PC-9 (cell line): ENCODE results near the gene SYPL2. TPM values are rescaled to one million over a fixed set of nuclear protein-coding genes. Genes with fewer than 3 reads are reported as not detected.

Experiments used
- BruUV-seq: library from RNA; stranded (reverse); fragments of 400-500 nt; replicated peaks from 2 replicates; lab custom pipeline; 2021; lab: Mats Ljungman, UMichigan
- CTCF ChIA-PET: fragments of 300-600 bp; sonication (Branson Sonifier 250); formaldehyde crosslinking; loops from one replicate; lab custom pipeline; 2022; ENCODE audit warnings: antibody characterized with exemption; lab: Charles Lee
- POLR2A ChIA-PET: fragments of 300-600 bp; sonication (Branson Sonifier 250); formaldehyde crosslinking; loops from one replicate; lab custom pipeline; 2022; ENCODE audit warnings: antibody characterized with exemption; ENCODE audit not compliant: unreplicated experiment; lab: Charles Lee
- DNase-seq, 2 experiments: peaks; one replicate each; pipeline versions ENCODE4 v3.0.0 to v3.0.0-alpha.2; 2015 to 2022; ENCODE audit warnings: mixed read lengths in 1 of 2
- H2AFZ ChIP-seq: fragments of 200-600 bp; sonication (generic); 2 replicates; pipeline ENCODE4 v1.8.1; 2017; ENCODE audit warnings: antibody characterized with exemption
- H3F3A ChIP-seq: fragments of 200-600 bp; sonication (generic); 2 replicates; pipeline ENCODE4 v1.8.1; 2017; ENCODE audit warnings: antibody characterized with exemption, mild to moderate bottlenecking, low read depth; ENCODE audit not compliant: insufficient read depth
- H3K27ac ChIP-seq: fragments of 200-600 bp; sonication (generic); 2 replicates; pipeline ENCODE4 v1.6.1; 2016; ENCODE audit warnings: mixed run types
- H3K27me3 ChIP-seq: fragments of 200-600 bp; sonication (generic); 2 replicates; pipeline ENCODE4 v1.6.1; 2016; ENCODE audit warnings: low read depth, mixed run types; ENCODE audit not compliant: insufficient read depth
- H3K36me3 ChIP-seq: fragments of 200-600 bp; sonication (generic); 2 replicates; pipeline ENCODE4 v1.6.1; 2016; ENCODE audit warnings: low read depth, mixed run types
- H3K4me1 ChIP-seq: fragments of 200-600 bp; sonication (generic); replicated peaks from 2 replicates; pipeline ENCODE4 v1.6.1; 2016; ENCODE audit warnings: mixed run types; ENCODE audit not compliant: insufficient read depth
- H3K4me2 ChIP-seq: fragments of 200-600 bp; sonication (generic); 2 replicates; pipeline ENCODE4 v1.6.1; 2017; ENCODE audit warnings: mixed run types
- H3K4me3 ChIP-seq: fragments of 200-600 bp; sonication (generic); 2 replicates; pipeline ENCODE4 v1.6.1; 2016; ENCODE audit warnings: mixed run types
- H3K79me2 ChIP-seq: fragments of 200-600 bp; sonication (generic); 2 replicates; pipeline ENCODE4 v1.6.1; 2017; ENCODE audit warnings: low read depth, mixed run types
- H3K9me2 ChIP-seq: fragments of 200-600 bp; sonication (generic); 2 replicates; pipeline ENCODE4 v1.8.1; 2017; ENCODE audit warnings: mild to moderate bottlenecking; ENCODE audit not compliant: insufficient read depth
- H3K9me3 ChIP-seq: fragments of 200-600 bp; sonication (generic); 2 replicates; pipeline ENCODE4 v1.8.1; 2016; ENCODE audit warnings: low read depth; ENCODE audit not compliant: insufficient read depth
- H4K20me1 ChIP-seq: fragments of 200-600 bp; sonication (generic); 2 replicates; pipeline ENCODE4 v1.8.1; 2017; ENCODE audit not compliant: insufficient read depth
- EZH2 ChIP-seq: fragments of 200-600 bp; sonication (generic); IDR thresholded peaks from 2 replicates; pipeline ENCODE4 v1.8.0; 2017; ENCODE audit warnings: antibody characterized with exemption, low read depth
- intact Hi-C: fragments of 100-400 bp; cut with micrococcal nuclease; formaldehyde crosslinking; loops from one replicate; pipeline ENCODE4 v1.10.0; 2022; ENCODE audit not compliant: unreplicated experiment
- total RNA-seq: library from RNA; stranded (reverse); gene quantifications from 2 replicates; pipeline ENCODE4 v1.2.3, GENCODE V29; 2021
- TF ChIP-seq, protein P1 (sequence below): fragments of 200-600 bp; sonication (generic); conservative IDR thresholded peaks from 2 replicates; pipeline ENCODE4 v1.6.1; 2017; ENCODE audit warnings: mixed run types, antibody characterized with exemption, mild to moderate bottlenecking, moderate library complexity

The SYPL2 gene
- total RNA-seq, 1 experiment from 2014 or later, result 0.09 TPM

DNA sequence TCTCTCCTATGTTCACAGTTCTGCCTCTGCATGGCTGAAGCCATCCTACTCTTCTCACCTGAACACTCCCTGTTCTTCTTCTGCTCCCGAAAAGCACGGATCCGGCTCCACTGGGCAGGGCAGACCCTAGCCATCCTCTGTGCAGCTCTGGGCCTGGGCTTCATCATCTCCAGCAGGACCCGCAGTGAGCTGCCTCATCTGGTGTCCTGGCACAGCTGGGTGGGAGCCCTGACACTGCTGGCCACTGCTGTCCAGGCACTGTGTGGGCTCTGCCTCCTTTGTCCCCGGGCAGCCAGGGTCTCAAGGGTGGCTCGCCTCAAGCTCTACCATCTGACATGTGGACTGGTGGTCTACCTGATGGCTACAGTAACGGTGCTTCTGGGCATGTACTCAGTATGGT lies 29.4 kb downstream of the SYPL2 start:
- no peaks in the 10 kb centered on the region for H3K9me2 ChIP-seq
- TF ChIP-seq, protein P1, sequence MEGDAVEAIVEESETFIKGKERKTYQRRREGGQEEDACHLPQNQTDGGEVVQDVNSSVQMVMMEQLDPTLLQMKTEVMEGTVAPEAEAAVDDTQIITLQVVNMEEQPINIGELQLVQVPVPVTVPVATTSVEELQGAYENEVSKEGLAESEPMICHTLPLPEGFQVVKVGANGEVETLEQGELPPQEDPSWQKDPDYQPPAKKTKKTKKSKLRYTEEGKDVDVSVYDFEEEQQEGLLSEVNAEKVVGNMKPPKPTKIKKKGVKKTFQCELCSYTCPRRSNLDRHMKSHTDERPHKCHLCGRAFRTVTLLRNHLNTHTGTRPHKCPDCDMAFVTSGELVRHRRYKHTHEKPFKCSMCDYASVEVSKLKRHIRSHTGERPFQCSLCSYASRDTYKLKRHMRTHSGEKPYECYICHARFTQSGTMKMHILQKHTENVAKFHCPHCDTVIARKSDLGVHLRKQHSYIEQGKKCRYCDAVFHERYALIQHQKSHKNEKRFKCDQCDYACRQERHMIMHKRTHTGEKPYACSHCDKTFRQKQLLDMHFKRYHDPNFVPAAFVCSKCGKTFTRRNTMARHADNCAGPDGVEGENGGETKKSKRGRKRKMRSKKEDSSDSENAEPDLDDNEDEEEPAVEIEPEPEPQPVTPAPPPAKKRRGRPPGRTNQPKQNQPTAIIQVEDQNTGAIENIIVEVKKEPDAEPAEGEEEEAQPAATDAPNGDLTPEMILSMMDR, result no peak
- TF ChIP-seq EZH2, result no peak
- H2AFZ ChIP-seq, result no peak overlapping the region
- no peaks in the 10 kb centered on the region for H3K27me3 ChIP-seq
- no peak overlapping the region for H3K27ac ChIP-seq
- DNase-seq, result no peak
- intact Hi-C loops, result no loop called here
- peaks cover 6% of the 10 kb centered on the region for H4K20me1 ChIP-seq
- peaks cover 22% of the 10 kb centered on the region for H3K79me2 ChIP-seq
- peaks cover 25% of the 10 kb centered on the region for H3K4me1 ChIP-seq
- BruUV-seq, result no TSS peak
- POLR2A ChIA-PET, result no interaction called here
- H3K9me3 ChIP-seq, result no peaks in the 10 kb centered on the region
- peak overlapping the region; percentile 73; the same call in 1 of the 2 replicates for H3K4me2 ChIP-seq
- no peak overlapping the region for H3K4me3 ChIP-seq
- H3F3A ChIP-seq, result peaks cover 37% of the 10 kb centered on the region; the same call in 1 of the 2 replicates
- CTCF ChIA-PET, result no interaction called here
- peaks cover 9% of the 10 kb centered on the region for H3K36me3 ChIP-seq

DNA sequence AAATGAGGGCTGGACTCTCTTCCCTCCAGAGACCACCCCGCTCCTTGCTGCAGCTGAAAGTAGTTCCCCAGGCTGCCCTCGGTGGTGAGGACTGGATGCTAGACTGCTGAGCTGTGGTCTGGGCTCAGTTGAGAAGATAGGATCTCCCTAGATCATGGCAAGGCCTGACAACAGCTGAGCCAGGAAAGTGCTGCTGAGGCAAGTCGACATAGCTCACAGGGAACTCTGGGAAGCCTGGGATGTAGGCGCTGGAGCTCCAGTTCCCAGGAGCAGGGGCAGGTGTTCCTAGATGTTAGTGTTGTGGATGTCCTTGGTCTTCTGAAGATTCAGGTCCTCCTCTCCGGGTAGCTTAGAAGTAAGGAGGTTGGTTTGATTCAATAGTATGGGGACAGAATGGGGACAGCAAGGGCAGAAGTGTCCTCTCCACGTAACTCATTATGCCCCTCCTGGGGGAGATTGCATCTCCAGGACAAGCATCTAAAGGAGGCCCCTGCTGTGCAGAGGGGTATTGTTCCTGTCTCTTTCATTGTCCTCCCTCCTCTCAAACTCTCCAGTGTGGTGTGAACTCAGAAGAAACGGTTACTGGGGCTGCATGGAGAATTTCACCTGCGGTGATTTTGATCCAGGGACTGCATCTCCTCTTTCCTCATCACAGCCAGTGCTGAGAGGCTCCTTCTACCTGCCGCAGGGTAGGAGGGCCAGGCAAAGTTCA lies 31.3 kb downstream of the SYPL2 start:
- CTCF ChIA-PET, result interaction anchor here (0.5 to 1.1 kb wide), 3 partner anchors 11 to 35 kb away, joined by 3 to 10 read pairs (median 5); no protein-coding TSS in a partner anchor

DNA sequence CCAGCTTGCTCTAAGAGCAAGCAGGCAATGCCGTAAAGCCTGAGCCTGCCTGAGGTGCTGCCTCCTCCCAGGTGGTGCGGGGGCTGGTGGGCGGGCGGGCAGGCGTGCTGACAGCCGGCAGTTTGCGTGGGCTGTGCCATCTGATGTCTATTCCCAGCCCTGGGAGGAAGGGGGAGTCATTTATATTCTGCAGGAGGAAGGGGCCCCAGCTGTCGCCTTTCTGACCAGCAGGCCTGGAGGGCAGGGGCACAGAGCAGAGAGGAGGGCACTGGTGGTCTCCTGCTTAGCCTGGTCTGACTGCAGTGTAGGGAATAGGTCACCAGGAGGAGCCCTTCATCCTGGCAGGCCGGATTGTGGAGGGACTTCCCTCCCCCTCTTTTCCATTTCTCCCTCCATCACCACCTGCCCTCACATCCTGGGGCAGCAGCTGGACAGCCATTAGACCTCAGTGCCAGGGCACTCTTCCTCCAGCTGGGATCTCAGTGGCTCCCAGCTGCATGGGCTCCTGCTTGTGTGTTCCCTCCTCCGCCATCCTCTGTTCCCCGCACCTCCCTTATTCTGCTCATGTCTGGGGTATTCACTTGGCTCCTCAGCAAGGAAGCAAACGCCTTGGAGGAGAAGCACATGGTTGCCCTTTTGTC lies 31.9 kb downstream of the SYPL2 start:
- ChIA-PET CTCF (interaction anchor here (0.6 kb wide), 3 partner anchors 12 to 562 kb away, joined by 3 to 5 read pairs (median 3); partner anchors contain the start of gene STRIP1), POLR2A (interaction anchor here (0.7 kb wide), 1 partner anchor 229 kb away, joined by 15 read pairs; no protein-coding TSS in a partner anchor)
- peaks cover 22% of the 10 kb centered on the region for H3K79me2 ChIP-seq
- peaks cover 9% of the 10 kb centered on the region for H3K36me3 ChIP-seq
- intact Hi-C loops, result loop anchor here (2.0 kb wide), 1 partner anchor 35 kb away; no protein-coding TSS in a partner anchor
- DNase-seq, result no peak
- H3K4me2 ChIP-seq, result no peak overlapping the region
- TF ChIP-seq EZH2, result no peak
- TF ChIP-seq, protein P1, result peak; percentile 58
- no peaks in the 10 kb centered on the region for H3K9me3 ChIP-seq
- H3K27ac ChIP-seq, result no peak overlapping the region
- no peak overlapping the region for H2AFZ ChIP-seq
- peaks cover 35% of the 10 kb centered on the region; the same call in 1 of the 2 replicates for H3F3A ChIP-seq
- H3K4me3 ChIP-seq, result no peak overlapping the region
- peaks cover 25% of the 10 kb centered on the region for H3K4me1 ChIP-seq
- peaks cover 6% of the 10 kb centered on the region for H4K20me1 ChIP-seq
- H3K27me3 ChIP-seq, result no peaks in the 10 kb centered on the region
- H3K9me2 ChIP-seq, result no peaks in the 10 kb centered on the region
- no TSS peak for BruUV-seq

More for the DNA sequence above, 31.3 kb downstream of the SYPL2 start:
- intact Hi-C loops, result loop anchor here (2.0 kb wide), 1 partner anchor 35 kb away; no protein-coding TSS in a partner anchor
- peaks cover 37% of the 10 kb centered on the region; the same call in 1 of the 2 replicates for H3F3A ChIP-seq
- no peak overlapping the region for H3K27ac ChIP-seq
- H3K36me3 ChIP-seq, result peaks cover 9% of the 10 kb centered on the region
- TF ChIP-seq, protein P1, result no peak
- no peak for TF ChIP-seq EZH2
- BruUV-seq, result no TSS peak
- H3K4me1 ChIP-seq, result peaks cover 25% of the 10 kb centered on the region
- no peak for DNase-seq
- no peaks in the 10 kb centered on the region for H3K9me3 ChIP-seq
- no peak overlapping the region for H2AFZ ChIP-seq
- POLR2A ChIA-PET, result interaction anchor here (0.7 kb wide), 1 partner anchor 229 kb away, joined by 15 read pairs; no protein-coding TSS in a partner anchor
- no peaks in the 10 kb centered on the region for H3K9me2 ChIP-seq
- peaks cover 6% of the 10 kb centered on the region for H4K20me1 ChIP-seq
- H3K79me2 ChIP-seq, result peaks cover 22% of the 10 kb centered on the region
- no peak overlapping the region for H3K4me2 ChIP-seq
- H3K4me3 ChIP-seq, result no peak overlapping the region
- no peaks in the 10 kb centered on the region for H3K27me3 ChIP-seq
